ENCODE results near the gene AGBL1. TPM values are rescaled to one million over a fixed set of nuclear protein-coding genes. Genes with fewer than 3 reads are reported as not detected.

The AGBL1 gene
- total RNA-seq, 1 donor from 2014 or later = not detected

GRCh38 chr15:86041399-86041798 lies 38.3 kb upstream of the AGBL1 start:
- peaks cover 44% of the 10 kb centered on the region for H3K27me3 ChIP-seq (ENCODE audit: low read depth)
- H3K36me3 ChIP-seq = no peaks in the 10 kb centered on the region
- no peak overlapping the region for H3K27ac ChIP-seq (replicated peaks)
- H3K9me3 ChIP-seq (replicated peaks) = no peaks in the 10 kb centered on the region
- no peak for DNase-seq
- no peak overlapping the region for H3K4me3 ChIP-seq
- intact Hi-C loops (cut with micrococcal nuclease) = no loop called here
- no peaks in the 10 kb centered on the region for H3K4me1 ChIP-seq
- no peak for TF ChIP-seq CTCF (IDR thresholded peaks at IDR 0.05; ENCODE audit: borderline replicate concordance)

- TF ChIP-seq CTCF (IDR thresholded peaks at IDR 0.05; ENCODE audit: borderline replicate concordance) = no peak
- no peak overlapping the region for H3K4me3 ChIP-seq
- no peaks in the 10 kb centered on the region for H3K4me1 ChIP-seq
- H3K9me3 ChIP-seq (replicated peaks) = peaks cover 2% of the 10 kb centered on the region
- peaks cover 44% of the 10 kb centered on the region for H3K27me3 ChIP-seq (ENCODE audit: low read depth)
- H3K27ac ChIP-seq (replicated peaks) = no peak overlapping the region
- DNase-seq = no peak
- H3K36me3 ChIP-seq = no peaks in the 10 kb centered on the region
- intact Hi-C loops (cut with micrococcal nuclease) = no loop called here
These were observed 37.4 kb upstream of the AGBL1 start for GRCh38 chr15:86042226-86042625.

GRCh38 chr15:86044981-86045380 lies 34.7 kb upstream of the AGBL1 start:
- Histone ChIP-seq H3K27me3 (ENCODE audit: low read depth) (peaks cover 39% of the 10 kb centered on the region), H3K4me1 (no peaks in the 10 kb centered on the region), H3K9me3 (replicated peaks) (peaks cover 3% of the 10 kb centered on the region), H3K27ac (replicated peaks) (no peak overlapping the region), H3K36me3 (no peaks in the 10 kb centered on the region), H3K4me3 (no peak overlapping the region)
- DNase-seq = no peak
- TF ChIP-seq CTCF (IDR thresholded peaks at IDR 0.05; ENCODE audit: borderline replicate concordance) = no peak
- intact Hi-C loops (cut with micrococcal nuclease) = no loop called here

- no peaks in the 10 kb centered on the region for H3K36me3 ChIP-seq
- DNase-seq = no peak
- H3K9me3 ChIP-seq (replicated peaks) = no peaks in the 10 kb centered on the region
- no peak overlapping the region for H3K27ac ChIP-seq (replicated peaks)
- peaks cover 14% of the 10 kb centered on the region for H3K27me3 ChIP-seq (ENCODE audit: low read depth)
- intact Hi-C loops (cut with micrococcal nuclease) = no loop called here
- no peak overlapping the region for H3K4me3 ChIP-seq
- no peaks in the 10 kb centered on the region for H3K4me1 ChIP-seq
- TF ChIP-seq CTCF (IDR thresholded peaks at IDR 0.05; ENCODE audit: borderline replicate concordance) = no peak
These were observed 25.3 kb upstream of the AGBL1 start for GRCh38 chr15:86054338-86054737.

GRCh38 chr15:86055688-86056087 lies 24.0 kb upstream of the AGBL1 start:
- H3K36me3 ChIP-seq = no peaks in the 10 kb centered on the region
- intact Hi-C loops (cut with micrococcal nuclease) = no loop called here

More at GRCh38 chr15:86055688-86056087, 24.0 kb upstream of the AGBL1 start:
- Histone ChIP-seq H3K27ac (replicated peaks) (no peak overlapping the region), H3K4me3 (no peak overlapping the region), H3K27me3 (ENCODE audit: low read depth) (peaks cover 25% of the 10 kb centered on the region), H3K4me1 (no peaks in the 10 kb centered on the region), H3K9me3 (replicated peaks) (no peaks in the 10 kb centered on the region)
- no peak for TF ChIP-seq CTCF (IDR thresholded peaks at IDR 0.05; ENCODE audit: borderline replicate concordance)
- DNase-seq = no peak

Measured in left ventricle myocardium inferior (tissue), 1 donor.